SKM-1 (cell line): ENCODE data around the gene PRSS38.

Experiments used
- DNase-seq: peaks from one replicate; lab custom pipeline; 2025; ENCODE audit not compliant: unreplicated experiment; lab: John Stamatoyannopoulos, UW

PRSS38 gene

GRCh38 chr1:227894831-227895451 is 79.5 kb downstream of the PRSS38 start:
- no peak for DNase-seq
